Measurements from ENCODE around the gene OR8B12. TPM values are rescaled to one million over a fixed set of nuclear protein-coding genes. Genes with fewer than 3 reads are reported as not detected.
"Not testable (repeated sequence)": the region's sequence is repeated elsewhere in the genome, so short reads cannot be mapped to it uniquely, and the experiment has no call there.

The OR8B12 gene
- total RNA-seq, 2 donors from 2014 or later = not detected

DNA sequence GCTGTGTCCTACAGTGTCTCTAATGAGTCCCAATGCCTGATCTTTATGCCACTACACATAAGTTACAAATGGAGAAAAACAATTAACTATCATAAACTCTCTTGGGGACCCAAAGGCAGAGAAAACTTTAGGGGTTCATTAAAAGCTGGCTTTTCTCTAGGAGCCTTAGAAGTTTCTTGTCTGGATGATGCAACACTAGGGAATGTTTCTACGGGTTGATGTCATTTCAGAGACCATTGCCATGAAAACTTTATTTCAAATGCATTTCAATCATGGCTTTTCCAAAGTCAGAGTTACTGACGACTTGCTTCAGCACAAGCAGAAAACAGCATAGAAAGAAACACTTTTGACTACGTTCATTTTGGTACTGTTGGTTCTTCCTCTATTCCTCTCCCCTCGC lies 8.5 kb upstream of the OR8B12 start:
- H3K36me3 Mint-ChIP-seq (ENCODE audit: low read depth) = no peaks in the 10 kb centered on the region
- H3K4me3 Mint-ChIP-seq = no peak overlapping the region
- DNase-seq = no peak

DNA sequence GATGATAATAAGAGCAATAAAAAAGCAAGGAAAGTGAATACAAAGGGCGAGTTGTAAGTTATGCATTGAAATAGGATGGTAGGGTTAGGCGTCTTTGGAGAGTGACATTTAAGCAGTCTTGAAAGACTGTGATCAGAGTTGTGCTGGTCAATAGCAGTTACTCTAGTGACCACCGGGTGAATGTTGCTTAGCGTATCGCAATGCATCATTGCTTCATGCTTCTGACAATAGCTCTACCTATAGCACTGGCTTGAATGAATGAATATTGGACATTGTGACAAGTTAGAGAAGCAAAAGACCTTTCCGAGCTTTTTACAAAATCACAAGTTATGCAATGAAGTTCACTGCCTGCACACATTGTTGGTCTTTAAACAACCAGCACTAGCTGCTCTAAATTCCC lies 7.7 kb upstream of the OR8B12 start:
- Mint-ChIP-seq H3K27ac (no peak overlapping the region), H3K4me1 (no peaks in the 10 kb centered on the region), H3K36me3 (ENCODE audit: low read depth) (no peaks in the 10 kb centered on the region), H3K27me3 (peaks cover under 1% of the 10 kb centered on the region), H3K4me3 (no peak overlapping the region)
- DNase-seq (no peak), ATAC-seq (no peak)
- H3K9me3 ChIP-seq (ENCODE audit: control insufficient read depth, low read length, poor library complexity, severe bottlenecking) = no peaks in the 10 kb centered on the region

More for the DNA sequence above, 8.5 kb upstream of the OR8B12 start:
- peaks cover 5% of the 10 kb centered on the region for H3K27me3 Mint-ChIP-seq
- H3K9me3 ChIP-seq (ENCODE audit: control insufficient read depth, low read length, poor library complexity, severe bottlenecking) = no peaks in the 10 kb centered on the region
- no peaks in the 10 kb centered on the region for H3K4me1 Mint-ChIP-seq
- no peak for ATAC-seq
- H3K27ac Mint-ChIP-seq = no peak overlapping the region

GRCh38 chr11:124543145-124543544 lies 309 bp downstream of the OR8B12 start:
- ATAC-seq (no peak), DNase-seq (no peak)
- Mint-ChIP-seq H3K4me1 (no peaks in the 10 kb centered on the region), H3K27me3 (peaks cover 57% of the 10 kb centered on the region), H3K36me3 (ENCODE audit: low read depth) (no peaks in the 10 kb centered on the region), H3K4me3 (no peak overlapping the region), H3K27ac (no peak overlapping the region)
- H3K9me3 ChIP-seq (ENCODE audit: control insufficient read depth, low read length, poor library complexity, severe bottlenecking) = no peaks in the 10 kb centered on the region

GRCh38 chr11:124541204-124541603 lies 2.2 kb downstream of the OR8B12 start:
- H3K9me3 ChIP-seq (ENCODE audit: control insufficient read depth, low read length, poor library complexity, severe bottlenecking) = no peaks in the 10 kb centered on the region
- no peak overlapping the region for H3K4me3 Mint-ChIP-seq
- no peaks in the 10 kb centered on the region for H3K4me1 Mint-ChIP-seq
- no peaks in the 10 kb centered on the region for H3K36me3 Mint-ChIP-seq (ENCODE audit: low read depth)
- DNase-seq (no peak), ATAC-seq (no peak)
- H3K27ac Mint-ChIP-seq = no peak overlapping the region
- H3K27me3 Mint-ChIP-seq = peaks cover 74% of the 10 kb centered on the region

DNA sequence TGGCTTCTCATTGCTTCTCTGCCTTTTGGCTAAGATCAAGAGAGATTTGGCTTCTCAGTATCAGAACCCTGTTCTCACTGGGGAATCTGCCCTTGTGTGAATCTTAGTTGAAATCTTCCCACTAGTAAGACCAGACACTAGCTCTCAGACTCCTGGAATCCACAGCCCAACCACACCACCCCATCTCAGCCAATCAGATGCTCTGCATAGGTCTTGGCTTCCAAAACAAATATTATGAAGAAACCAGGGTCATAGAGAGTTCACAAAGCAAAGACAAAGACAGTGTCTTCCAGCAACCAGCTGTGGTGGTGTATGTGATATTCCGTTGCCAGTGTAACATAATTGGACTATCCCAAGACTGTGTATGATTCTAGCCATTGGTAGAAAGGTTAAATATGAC lies 5.4 kb downstream of the OR8B12 start:
- Mint-ChIP-seq H3K36me3 (ENCODE audit: low read depth) (no peaks in the 10 kb centered on the region), H3K27me3 (peaks cover 70% of the 10 kb centered on the region), H3K27ac (no peak overlapping the region), H3K4me3 (no peak overlapping the region), H3K4me1 (peaks cover 5% of the 10 kb centered on the region)
- no peak for ATAC-seq
- H3K9me3 ChIP-seq (ENCODE audit: control insufficient read depth, low read length, poor library complexity, severe bottlenecking) = no peaks in the 10 kb centered on the region
- no peak for DNase-seq

GRCh38 chr11:124536520-124536919 lies 6.9 kb downstream of the OR8B12 start:
- H3K4me1 Mint-ChIP-seq = peaks cover 5% of the 10 kb centered on the region
- no peaks in the 10 kb centered on the region for H3K9me3 ChIP-seq (ENCODE audit: control insufficient read depth, low read length, poor library complexity, severe bottlenecking)
- no peak for ATAC-seq
- H3K27me3 Mint-ChIP-seq = peaks cover 73% of the 10 kb centered on the region
- DNase-seq = no peak
- H3K36me3 Mint-ChIP-seq (ENCODE audit: low read depth) = no peaks in the 10 kb centered on the region
- H3K4me3 Mint-ChIP-seq = no peak overlapping the region
- H3K27ac Mint-ChIP-seq = no peak overlapping the region

- H3K9me3 ChIP-seq (ENCODE audit: control insufficient read depth, low read length, poor library complexity, severe bottlenecking) = no peaks in the 10 kb centered on the region
- no peak for DNase-seq
- peaks cover 5% of the 10 kb centered on the region for H3K4me1 Mint-ChIP-seq
- H3K27me3 Mint-ChIP-seq = peaks cover 71% of the 10 kb centered on the region
- no peak overlapping the region for H3K4me3 Mint-ChIP-seq
- H3K36me3 Mint-ChIP-seq (ENCODE audit: low read depth) = peaks cover 2% of the 10 kb centered on the region
- no peak for ATAC-seq
- H3K27ac Mint-ChIP-seq = no peak overlapping the region
Measured at GRCh38 chr11:124535552-124536232, 7.8 kb downstream of the OR8B12 start.

DNA sequence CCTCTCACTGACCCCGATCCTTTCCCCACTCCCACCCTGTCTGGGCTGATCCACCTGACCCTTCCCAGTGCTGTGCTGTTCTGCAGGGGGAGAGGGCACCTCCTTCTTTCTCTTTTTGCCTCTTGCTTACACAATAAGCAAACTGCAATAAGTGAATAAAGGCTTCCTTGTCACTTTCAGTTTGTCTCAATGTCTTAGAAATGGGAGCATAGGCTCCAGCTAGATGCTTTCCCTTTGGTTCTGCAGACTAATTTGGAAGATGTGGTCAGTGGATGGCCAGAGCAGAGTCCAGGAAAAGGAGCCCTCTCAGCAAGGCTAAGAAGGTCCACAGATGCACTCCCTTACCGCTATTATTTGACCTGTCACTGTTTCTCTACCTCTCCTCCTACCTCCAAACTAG lies 9.4 kb downstream of the OR8B12 start:
- H3K9me3 ChIP-seq (ENCODE audit: control insufficient read depth, low read length, poor library complexity, severe bottlenecking) = no peaks in the 10 kb centered on the region
- peaks cover 65% of the 10 kb centered on the region for H3K27me3 Mint-ChIP-seq
- H3K36me3 Mint-ChIP-seq (ENCODE audit: low read depth) = peaks cover 2% of the 10 kb centered on the region
- DNase-seq = no peak
- no peak for ATAC-seq
- H3K27ac Mint-ChIP-seq = no peak overlapping the region
- peaks cover 5% of the 10 kb centered on the region for H3K4me1 Mint-ChIP-seq
- no peak overlapping the region for H3K4me3 Mint-ChIP-seq

DNA sequence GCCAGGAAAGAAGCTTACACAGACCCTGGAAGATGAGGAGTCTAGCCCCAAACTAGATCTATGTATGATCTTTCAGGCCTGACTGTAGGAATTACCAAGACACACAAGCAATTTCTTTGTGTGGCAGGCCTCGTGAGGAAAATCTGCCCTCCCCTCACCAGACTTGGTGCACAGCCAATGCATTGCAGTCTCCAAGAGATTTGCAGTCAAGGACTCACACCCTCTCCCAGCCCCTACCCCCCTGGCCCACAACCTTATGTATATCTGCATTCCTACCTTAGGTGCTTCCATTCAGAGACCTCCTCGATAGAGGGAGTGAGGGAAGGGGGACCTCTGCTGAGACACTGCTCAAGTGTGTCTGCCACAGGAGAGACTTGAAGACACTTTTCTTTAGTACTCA lies 9.8 kb downstream of the OR8B12 start:
- DNase-seq = no peak
- H3K27me3 Mint-ChIP-seq = peaks cover 61% of the 10 kb centered on the region
- H3K27ac Mint-ChIP-seq = no peak overlapping the region
- H3K9me3 ChIP-seq (ENCODE audit: control insufficient read depth, low read length, poor library complexity, severe bottlenecking) = no peaks in the 10 kb centered on the region
- peaks cover 2% of the 10 kb centered on the region for H3K36me3 Mint-ChIP-seq (ENCODE audit: low read depth)
- no peak for ATAC-seq
- H3K4me1 Mint-ChIP-seq = peaks cover 5% of the 10 kb centered on the region
- no peak overlapping the region for H3K4me3 Mint-ChIP-seq

DNA sequence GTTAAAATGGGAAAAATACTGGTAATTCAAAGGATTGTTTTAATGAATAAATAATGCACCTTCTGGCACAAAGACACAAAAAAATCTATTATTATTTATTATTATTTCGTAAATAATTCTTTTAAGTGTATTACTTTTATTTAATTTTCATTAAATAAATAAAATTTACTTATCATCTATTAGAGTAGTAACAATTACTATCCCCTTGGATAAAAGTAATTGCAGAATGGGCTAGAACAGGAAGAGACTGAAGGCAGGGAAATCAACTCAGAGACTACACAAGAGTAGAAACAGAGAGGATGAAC lies 23.0 kb downstream of the OR8B12 start:
- Mint-ChIP-seq H3K27ac (no peak overlapping the region), H3K27me3 (peaks cover 24% of the 10 kb centered on the region), H3K36me3 (ENCODE audit: low read depth) (no peaks in the 10 kb centered on the region), H3K4me3 (no peak overlapping the region), H3K4me1 (no peaks in the 10 kb centered on the region)
- DNase-seq = no peak
- no peak for ATAC-seq
- H3K9me3 ChIP-seq (ENCODE audit: control insufficient read depth, low read length, poor library complexity, severe bottlenecking) = no peaks in the 10 kb centered on the region

DNA sequence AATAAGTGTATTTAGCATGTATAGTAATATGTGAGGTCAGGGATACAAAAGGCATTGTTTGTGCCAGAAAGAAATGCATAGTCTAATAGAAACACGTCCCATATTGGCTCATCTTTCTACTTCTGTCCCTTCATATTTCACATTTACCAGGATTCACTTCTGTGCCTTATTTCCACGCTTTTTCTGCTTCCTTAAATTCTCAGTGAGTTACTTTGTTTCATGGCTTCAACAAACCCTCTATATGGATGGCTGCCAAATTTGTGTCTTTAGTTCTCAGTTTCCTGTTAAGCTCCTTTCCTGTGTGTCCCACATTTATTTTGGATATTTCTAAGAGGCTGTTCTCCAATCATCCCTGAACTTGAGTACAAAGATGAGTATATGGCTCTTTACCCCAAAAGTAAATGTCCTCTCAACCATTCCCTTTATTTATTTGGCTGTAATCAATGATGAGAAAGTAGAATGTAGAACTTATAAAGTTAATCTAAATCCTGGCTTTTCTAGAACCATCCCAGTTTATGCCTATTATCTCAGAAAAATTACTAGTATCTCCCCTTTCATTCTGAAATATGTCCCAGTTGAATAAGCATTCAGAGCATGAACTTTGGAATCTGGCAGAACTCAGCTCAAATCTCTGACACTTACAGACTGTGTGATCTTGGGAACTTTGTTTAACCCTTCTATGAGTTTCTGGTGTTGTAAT lies 23.5 kb downstream of the OR8B12 start:
- H3K9me3 ChIP-seq (ENCODE audit: control insufficient read depth, low read length, poor library complexity, severe bottlenecking) = no peaks in the 10 kb centered on the region
- Mint-ChIP-seq H3K4me3 (no peak overlapping the region), H3K4me1 (no peaks in the 10 kb centered on the region), H3K27ac (no peak overlapping the region), H3K36me3 (ENCODE audit: low read depth) (no peaks in the 10 kb centered on the region), H3K27me3 (peaks cover 24% of the 10 kb centered on the region)
- DNase-seq (no peak), ATAC-seq (no peak)

DNA sequence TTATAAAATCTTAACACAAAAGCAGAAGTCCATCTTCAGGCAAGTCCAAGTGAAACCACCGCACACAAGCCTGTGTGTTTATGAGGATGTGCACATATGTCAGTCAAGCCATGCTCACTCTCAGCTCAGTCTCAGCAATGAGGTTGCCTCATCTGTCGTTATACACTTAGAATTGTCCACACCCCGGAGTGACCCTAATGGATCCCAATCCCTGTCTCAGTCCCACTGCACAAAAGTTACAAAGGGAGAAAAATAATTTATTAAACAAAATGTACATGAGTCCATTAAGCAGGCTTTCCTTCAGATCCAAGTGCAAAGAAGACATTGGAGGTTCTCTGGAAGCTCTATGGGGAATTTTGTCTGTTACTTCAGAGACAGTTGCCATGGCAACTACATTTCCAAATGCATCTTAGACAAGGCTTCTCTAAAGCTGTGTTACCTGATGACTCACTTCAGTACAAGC lies 24.4 kb downstream of the OR8B12 start:
- Mint-ChIP-seq H3K27ac (no peak overlapping the region), H3K27me3 (peaks cover 23% of the 10 kb centered on the region), H3K36me3 (ENCODE audit: low read depth) (no peaks in the 10 kb centered on the region), H3K4me3 (no peak overlapping the region), H3K4me1 (no peaks in the 10 kb centered on the region)
- H3K9me3 ChIP-seq (ENCODE audit: control insufficient read depth, low read length, poor library complexity, severe bottlenecking) = no peaks in the 10 kb centered on the region
- no peak for DNase-seq
- no peak for ATAC-seq

- H3K27ac Mint-ChIP-seq = no peak overlapping the region
- DNase-seq (no peak), ATAC-seq (no peak)
- H3K36me3 Mint-ChIP-seq (ENCODE audit: low read depth) = no peaks in the 10 kb centered on the region
- no peaks in the 10 kb centered on the region for H3K9me3 ChIP-seq (ENCODE audit: control insufficient read depth, low read length, poor library complexity, severe bottlenecking)
- H3K4me3 Mint-ChIP-seq = no peak overlapping the region
- H3K4me1 Mint-ChIP-seq = no peaks in the 10 kb centered on the region
- H3K27me3 Mint-ChIP-seq = peaks cover 18% of the 10 kb centered on the region
Measured at GRCh38 chr11:124517314-124517713, 26.1 kb downstream of the OR8B12 start.

DNA sequence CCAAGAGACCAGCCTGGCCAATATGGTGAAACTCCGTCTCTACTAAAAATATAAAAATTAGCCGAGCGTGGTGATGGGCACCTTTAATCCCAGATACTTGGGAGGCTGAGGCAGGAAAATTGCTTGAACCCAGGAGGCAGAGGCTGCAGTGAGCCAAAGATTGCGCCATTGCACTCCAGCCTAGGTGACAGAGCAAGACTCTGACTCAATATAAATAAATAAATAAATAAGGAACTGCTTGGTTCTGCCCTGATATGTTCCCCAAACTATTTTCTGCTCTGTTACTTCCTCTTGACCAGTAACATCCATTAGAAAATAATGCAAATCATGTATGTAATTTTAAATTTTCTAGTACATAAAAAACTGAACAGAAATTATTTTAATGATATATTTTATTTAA lies 28.8 kb downstream of the OR8B12 start:
- H3K9me3 ChIP-seq (ENCODE audit: control insufficient read depth, low read length, poor library complexity, severe bottlenecking); H3K27ac Mint-ChIP-seq; H3K36me3 Mint-ChIP-seq (ENCODE audit: low read depth); ATAC-seq; H3K4me1 Mint-ChIP-seq; H3K4me3 Mint-ChIP-seq; DNase-seq: not testable (repeated sequence)
- H3K27me3 Mint-ChIP-seq = peaks cover 17% of the 10 kb centered on the region

Measured in T-helper 17 cell (primary cell).